Activated CD8-positive, alpha-beta T cell treated with anti-CD3 and anti-CD28 coated beads for 36 hours (primary cell): ENCODE data around the gene PDCL2. TPM values are rescaled to one million over a fixed set of nuclear protein-coding genes. Genes with fewer than 3 reads are reported as not detected.
"Not testable (repeated sequence)": the region's sequence is repeated elsewhere in the genome, so short reads cannot be mapped to it uniquely, and the experiment has no call there.

ENCODE experiments used
- ATAC-seq: fragments of 200-7000 bp; cut with Tn5 transposase; one replicate; pipeline ENCODE4 v1.10.0; 2021; ENCODE audit warnings: mild to moderate bottlenecking, moderate library complexity
- CTCF ChIA-PET: fragments of 350-600 bp; sonication (Branson Sonifier 250); formaldehyde crosslinking; loops from one replicate; lab custom pipeline; 2021; ENCODE audit warnings: antibody characterized with exemption; lab: Charles Lee
- POLR2A ChIA-PET: fragments of 350-600 bp; sonication (Branson Sonifier 250); formaldehyde crosslinking; loops from one replicate; lab custom pipeline; 2021; ENCODE audit warnings: antibody characterized with exemption; lab: Charles Lee
- DNase-seq: peaks from one replicate; pipeline ENCODE4 v3.0.0-alpha.2; 2020
- H3K27ac Mint-ChIP-seq: one replicate; pipeline ENCODE4 v1.8.0; 2021; ENCODE audit warnings: mild to moderate bottlenecking, mixed read lengths
- H3K27me3 Mint-ChIP-seq: one replicate; pipeline ENCODE4 v1.8.0; 2021; ENCODE audit warnings: mixed read lengths
- H3K36me3 Mint-ChIP-seq: one replicate; pipeline ENCODE4 v1.8.0; 2021; ENCODE audit warnings: low read depth, mixed read lengths
- H3K4me1 Mint-ChIP-seq: one replicate; pipeline ENCODE4 v1.8.0; 2021; ENCODE audit warnings: low read depth, mixed read lengths
- H3K4me3 Mint-ChIP-seq: one replicate; pipeline ENCODE4 v1.8.0; 2021; ENCODE audit warnings: mild to moderate bottlenecking, moderate library complexity, mixed read lengths
- H3K9me3 Mint-ChIP-seq: one replicate; pipeline ENCODE4 v1.8.0; 2021; ENCODE audit warnings: mixed read lengths
- intact Hi-C: fragments of 100-400 bp; cut with micrococcal nuclease; formaldehyde crosslinking; loops from one replicate; pipeline ENCODE4 v1.10.0; 2022
- total RNA-seq, 2 experiments: library from RNA; stranded (reverse); gene quantifications; one replicate each; pipeline ENCODE4 v1.2.3, GENCODE V29; 2021
- TF ChIP-seq, protein P1 (sequence below): fragments of 200-600 bp; IDR thresholded peaks from one replicate; pipeline ENCODE4 v1.8.0; 2022; ENCODE audit warnings: antibody characterized with exemption, mild to moderate bottlenecking

The PDCL2 gene
- total RNA-seq, 2 experiments from 2014 or later, result not detected

DNA sequence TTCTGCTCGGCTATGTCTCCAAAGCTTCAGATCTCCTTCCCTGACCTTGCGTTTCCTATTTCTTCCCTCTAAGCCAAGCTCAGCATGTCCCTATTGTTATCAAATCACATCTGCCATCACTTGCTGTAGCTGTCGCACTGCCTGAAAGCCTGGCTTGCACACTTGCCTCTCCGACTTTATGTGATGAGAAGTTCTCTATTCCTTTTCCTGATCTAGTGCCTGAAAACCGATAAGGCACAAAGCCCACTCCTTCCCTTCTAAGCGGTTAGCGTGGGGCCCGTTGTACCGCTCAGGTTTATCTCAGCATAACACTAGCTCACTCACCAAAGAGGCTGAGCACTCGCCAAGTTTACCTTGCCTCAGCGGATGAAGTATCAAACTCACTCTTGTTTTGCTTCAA is 43.2 kb upstream of the PDCL2 start:
- no peaks in the 10 kb centered on the region for H3K36me3 Mint-ChIP-seq
- peak; percentile 11 for DNase-seq
- intact Hi-C loops, result no loop called here

DNA sequence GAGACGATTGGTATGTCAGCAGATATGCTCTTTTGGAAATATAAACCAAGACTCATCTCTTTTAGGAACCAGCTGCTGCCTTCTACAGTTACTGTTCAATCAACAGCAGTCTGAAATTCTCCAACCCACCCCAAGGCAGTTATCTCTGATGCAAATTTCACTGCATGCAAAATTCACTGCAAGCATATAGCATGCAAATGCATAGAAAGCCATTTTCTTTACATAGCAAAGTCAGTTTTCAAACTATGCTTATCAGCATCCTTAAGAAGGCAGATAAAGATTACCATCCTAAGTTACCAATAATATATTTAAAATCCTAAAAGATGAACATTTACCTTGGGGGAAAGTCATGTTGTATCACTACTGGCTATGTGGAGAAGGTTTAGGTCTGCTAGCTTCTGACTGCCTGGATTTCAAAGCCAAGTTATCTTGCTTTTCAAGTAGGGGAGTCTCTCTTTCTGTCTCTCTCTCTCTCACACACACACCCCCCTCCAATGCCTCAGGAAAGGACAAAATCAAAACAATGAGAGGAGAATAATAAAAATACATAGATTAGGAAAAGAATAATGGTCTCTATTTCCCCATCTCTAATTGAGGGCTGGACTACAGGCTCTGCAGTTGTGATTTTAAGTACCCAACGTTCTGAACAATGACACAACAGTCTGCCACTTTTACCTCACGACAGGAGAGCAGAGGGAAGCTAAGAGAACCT is 42.5 kb upstream of the PDCL2 start:
- no peak overlapping the region for H3K4me3 Mint-ChIP-seq
- DNase-seq, result no peak
- CTCF ChIA-PET, result interaction anchor here (1.0 to 1.5 kb wide), 2 partner anchors 233 to 239 kb away, joined by 4 read pairs; partner anchors contain the start of gene TMEM165
- POLR2A ChIA-PET, result no interaction called here
- H3K9me3 Mint-ChIP-seq, result no peaks in the 10 kb centered on the region
- TF ChIP-seq, protein P1, sequence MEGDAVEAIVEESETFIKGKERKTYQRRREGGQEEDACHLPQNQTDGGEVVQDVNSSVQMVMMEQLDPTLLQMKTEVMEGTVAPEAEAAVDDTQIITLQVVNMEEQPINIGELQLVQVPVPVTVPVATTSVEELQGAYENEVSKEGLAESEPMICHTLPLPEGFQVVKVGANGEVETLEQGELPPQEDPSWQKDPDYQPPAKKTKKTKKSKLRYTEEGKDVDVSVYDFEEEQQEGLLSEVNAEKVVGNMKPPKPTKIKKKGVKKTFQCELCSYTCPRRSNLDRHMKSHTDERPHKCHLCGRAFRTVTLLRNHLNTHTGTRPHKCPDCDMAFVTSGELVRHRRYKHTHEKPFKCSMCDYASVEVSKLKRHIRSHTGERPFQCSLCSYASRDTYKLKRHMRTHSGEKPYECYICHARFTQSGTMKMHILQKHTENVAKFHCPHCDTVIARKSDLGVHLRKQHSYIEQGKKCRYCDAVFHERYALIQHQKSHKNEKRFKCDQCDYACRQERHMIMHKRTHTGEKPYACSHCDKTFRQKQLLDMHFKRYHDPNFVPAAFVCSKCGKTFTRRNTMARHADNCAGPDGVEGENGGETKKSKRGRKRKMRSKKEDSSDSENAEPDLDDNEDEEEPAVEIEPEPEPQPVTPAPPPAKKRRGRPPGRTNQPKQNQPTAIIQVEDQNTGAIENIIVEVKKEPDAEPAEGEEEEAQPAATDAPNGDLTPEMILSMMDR, result no peak
- no peak for ATAC-seq
- H3K27me3 Mint-ChIP-seq, result peaks cover 54% of the 10 kb centered on the region
- H3K36me3 Mint-ChIP-seq, result no peaks in the 10 kb centered on the region
- intact Hi-C loops, result no loop called here
- H3K4me1 Mint-ChIP-seq, result peaks cover 16% of the 10 kb centered on the region
- H3K27ac Mint-ChIP-seq, result no peak overlapping the region

More for the DNA sequence above, 43.2 kb upstream of the PDCL2 start:
- Mint-ChIP-seq H3K27ac (no peak overlapping the region), H3K27me3 (peaks cover 56% of the 10 kb centered on the region), H3K4me1 (peaks cover 16% of the 10 kb centered on the region), H3K4me3 (peak overlapping the region; percentile 58), H3K9me3 (no peaks in the 10 kb centered on the region)
- ChIA-PET POLR2A (no interaction called here), CTCF (interaction anchor here (1.0 to 1.5 kb wide), 2 partner anchors 232 to 240 kb away, joined by 4 read pairs; partner anchors contain the start of gene TMEM165)
- no peak for ATAC-seq
- TF ChIP-seq, protein P1, result no peak

DNA sequence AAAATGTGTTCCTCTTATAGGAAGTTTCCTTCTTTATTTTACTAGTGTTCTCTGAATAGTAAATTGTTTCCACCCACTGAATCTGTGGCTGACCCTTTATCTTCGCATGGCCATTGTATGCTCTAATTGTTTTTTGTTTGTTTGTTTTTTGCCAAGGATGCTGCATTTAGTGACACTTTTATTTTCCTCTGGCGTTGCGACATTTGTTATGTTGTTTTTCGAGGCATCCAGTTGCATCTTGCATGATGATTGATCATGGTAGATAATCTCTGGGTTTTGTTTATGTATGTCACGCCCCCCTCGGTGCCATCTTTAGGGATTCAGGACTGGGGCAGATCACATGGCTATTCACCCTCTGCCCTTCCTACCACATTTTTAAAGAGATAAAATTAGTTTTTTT is 41.9 kb upstream of the PDCL2 start:
- DNase-seq, result no peak
- Mint-ChIP-seq H3K9me3 (no peaks in the 10 kb centered on the region), H3K36me3 (no peaks in the 10 kb centered on the region), H3K4me1 (peaks cover 16% of the 10 kb centered on the region), H3K27me3 (peaks cover 49% of the 10 kb centered on the region), H3K27ac (no peak overlapping the region), H3K4me3 (no peak overlapping the region)
- ChIA-PET CTCF (no interaction called here), POLR2A (no interaction called here)
- intact Hi-C loops, result no loop called here
- ATAC-seq, result no peak
- TF ChIP-seq, protein P1, result no peak

DNA sequence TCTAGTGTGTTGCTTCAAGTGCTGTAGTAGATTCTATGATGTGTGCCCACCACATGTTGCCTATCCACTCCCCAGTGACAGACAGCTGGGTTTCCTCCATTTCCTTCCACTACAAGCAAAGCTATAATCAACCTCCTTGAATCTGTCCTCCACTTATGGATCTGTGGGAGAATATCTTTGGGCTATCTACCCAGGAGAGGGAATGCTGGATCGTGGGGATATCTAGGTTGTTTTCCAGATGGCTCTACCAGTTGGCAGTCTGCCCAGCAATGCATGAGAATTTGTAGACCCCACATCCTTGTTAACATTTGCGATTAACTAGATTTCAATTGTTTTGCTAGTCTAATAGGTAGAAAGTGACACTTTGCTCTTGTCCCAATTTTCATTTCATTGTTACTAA is 33.8 kb upstream of the PDCL2 start:
- Mint-ChIP-seq H3K27me3 (peaks cover 2% of the 10 kb centered on the region), H3K9me3 (no peaks in the 10 kb centered on the region), H3K27ac (no peak overlapping the region), H3K4me3 (no peak overlapping the region), H3K36me3 (no peaks in the 10 kb centered on the region), H3K4me1 (no peaks in the 10 kb centered on the region)
- ChIA-PET CTCF (no interaction called here), POLR2A (no interaction called here)
- ATAC-seq (no peak), DNase-seq (no peak)
- intact Hi-C loops, result no loop called here
- TF ChIP-seq, protein P1, result no peak

DNA sequence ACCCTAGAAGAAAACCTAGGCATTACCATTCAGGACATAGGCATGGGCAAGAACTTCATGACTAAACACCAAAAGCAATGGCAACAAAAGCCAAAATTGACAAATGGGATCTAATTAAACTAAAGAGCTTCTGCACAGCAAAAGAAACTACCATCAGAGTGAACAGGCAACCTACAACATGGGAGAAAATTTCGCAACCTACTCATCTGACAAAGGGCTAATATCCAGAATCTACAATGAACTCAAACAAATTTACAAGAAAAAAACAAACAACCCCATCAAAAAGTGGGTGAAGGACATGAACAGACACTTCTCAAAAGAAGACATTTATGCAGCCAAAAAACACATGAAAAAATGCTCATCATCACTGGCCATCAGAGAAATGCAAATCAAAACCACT is 32.0 kb upstream of the PDCL2 start:
- H3K27me3 Mint-ChIP-seq, H3K4me3 Mint-ChIP-seq, CTCF ChIA-PET, ATAC-seq, H3K27ac Mint-ChIP-seq, DNase-seq, H3K36me3 Mint-ChIP-seq, H3K4me1 Mint-ChIP-seq, POLR2A ChIA-PET, intact Hi-C loops, H3K9me3 Mint-ChIP-seq: not testable (repeated sequence)
